GM10847 (cell line): Measurements from ENCODE around the gene HIRA.

Experiments used
- POLR2A ChIP-seq: IDR thresholded peaks from 2 replicates; pipeline ENCODE4 v1.6.1; 2011; ENCODE audit not compliant: insufficient read length; ENCODE audit errors: extremely low read depth

HIRA gene

DNA sequence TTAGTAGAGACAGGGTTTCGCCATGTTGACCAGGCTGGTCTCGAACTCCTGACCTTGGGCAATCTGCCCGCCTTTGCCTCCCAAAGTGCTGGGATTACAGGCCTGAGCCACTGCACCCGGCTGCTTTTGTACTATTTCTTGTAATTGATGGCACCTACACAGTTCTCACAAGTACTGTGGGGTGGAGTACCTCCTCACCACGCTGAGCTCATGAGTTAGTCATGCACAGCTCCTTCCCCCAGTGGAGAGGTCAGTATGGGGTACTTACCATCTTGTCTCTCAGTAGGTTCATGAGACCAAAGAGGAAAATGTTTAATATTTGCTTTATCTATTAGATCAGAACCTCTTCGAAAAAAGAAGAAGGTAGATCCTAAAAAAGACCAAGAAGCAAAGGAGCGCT, 2.9 kb upstream of the HIRA start:
- no peak for TF ChIP-seq POLR2A

DNA sequence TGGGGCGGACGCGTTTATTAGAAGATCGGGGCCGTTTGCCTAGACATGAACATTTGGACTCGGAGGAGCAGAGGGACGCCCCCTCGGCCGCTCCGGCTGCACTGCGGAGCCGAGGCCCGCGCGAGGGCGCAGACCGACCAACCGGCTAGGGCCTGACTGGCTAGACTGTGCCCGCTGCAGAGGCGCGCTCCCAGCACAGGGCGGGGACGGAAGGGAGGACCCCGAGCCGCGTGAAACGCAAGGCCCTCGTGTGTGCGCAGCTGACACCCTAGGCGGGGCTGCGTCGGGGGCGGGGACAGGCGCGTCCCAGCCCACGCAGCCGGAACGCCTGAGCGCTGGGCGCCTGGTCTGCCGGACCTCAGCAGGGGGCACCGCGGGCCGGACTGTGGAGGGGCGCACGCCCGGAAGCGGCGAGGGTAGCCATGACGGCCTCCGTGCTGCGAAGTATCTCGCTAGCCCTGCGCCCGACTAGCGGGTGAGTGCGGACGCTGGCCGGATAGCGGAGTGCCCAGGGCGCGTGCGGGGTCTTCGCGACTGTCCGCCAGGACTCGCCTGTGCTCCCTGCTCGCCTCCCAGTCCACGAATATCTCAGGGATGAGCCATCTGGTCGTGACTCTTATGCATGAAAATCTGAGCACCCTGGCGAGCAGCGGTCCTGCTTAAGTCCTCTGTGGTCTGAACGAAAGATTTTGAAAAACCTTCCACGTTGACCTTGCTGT, 759 bp upstream of the HIRA start, which contains the start of gene MRPL40:
TSS of gene MRPL40 (plus strand) at position 413 of the 719 bp plus-strand sequence. CDS start at position 423, 10 bp downstream.
- peak; percentile 95 for TF ChIP-seq POLR2A

DNA sequence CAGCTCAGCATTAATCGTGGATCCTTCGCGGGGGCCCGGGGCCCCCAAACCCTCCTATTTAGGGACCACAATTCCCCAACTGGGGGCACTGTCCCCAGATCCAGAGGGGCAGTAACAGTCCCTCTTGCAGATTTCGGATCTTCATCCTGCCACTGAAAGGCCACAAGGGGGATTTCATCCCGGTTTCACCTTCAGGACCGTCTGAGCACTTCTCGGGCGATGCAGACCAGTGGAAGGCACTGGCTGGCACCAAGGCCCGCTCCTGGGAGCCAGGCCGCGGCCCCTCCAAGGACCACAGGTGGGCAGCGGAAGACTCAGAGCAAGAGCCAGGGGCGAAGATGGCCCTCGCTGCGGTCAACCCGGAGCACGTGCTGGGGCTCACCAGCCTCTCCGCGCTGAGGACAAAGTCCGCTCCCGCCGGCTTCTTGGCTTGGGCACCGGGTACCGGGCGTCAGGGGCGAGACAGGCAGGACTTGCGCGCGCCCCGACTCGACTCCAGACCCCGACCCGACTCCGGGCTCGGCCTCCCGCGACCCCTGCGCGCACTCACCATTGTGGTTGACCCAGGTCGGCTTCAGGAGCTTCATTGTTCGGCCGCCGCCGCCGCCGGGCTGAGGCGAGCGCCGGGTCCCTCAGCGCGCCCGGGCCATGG, 517 bp downstream of the HIRA start:
- TF ChIP-seq POLR2A: no peak

DNA sequence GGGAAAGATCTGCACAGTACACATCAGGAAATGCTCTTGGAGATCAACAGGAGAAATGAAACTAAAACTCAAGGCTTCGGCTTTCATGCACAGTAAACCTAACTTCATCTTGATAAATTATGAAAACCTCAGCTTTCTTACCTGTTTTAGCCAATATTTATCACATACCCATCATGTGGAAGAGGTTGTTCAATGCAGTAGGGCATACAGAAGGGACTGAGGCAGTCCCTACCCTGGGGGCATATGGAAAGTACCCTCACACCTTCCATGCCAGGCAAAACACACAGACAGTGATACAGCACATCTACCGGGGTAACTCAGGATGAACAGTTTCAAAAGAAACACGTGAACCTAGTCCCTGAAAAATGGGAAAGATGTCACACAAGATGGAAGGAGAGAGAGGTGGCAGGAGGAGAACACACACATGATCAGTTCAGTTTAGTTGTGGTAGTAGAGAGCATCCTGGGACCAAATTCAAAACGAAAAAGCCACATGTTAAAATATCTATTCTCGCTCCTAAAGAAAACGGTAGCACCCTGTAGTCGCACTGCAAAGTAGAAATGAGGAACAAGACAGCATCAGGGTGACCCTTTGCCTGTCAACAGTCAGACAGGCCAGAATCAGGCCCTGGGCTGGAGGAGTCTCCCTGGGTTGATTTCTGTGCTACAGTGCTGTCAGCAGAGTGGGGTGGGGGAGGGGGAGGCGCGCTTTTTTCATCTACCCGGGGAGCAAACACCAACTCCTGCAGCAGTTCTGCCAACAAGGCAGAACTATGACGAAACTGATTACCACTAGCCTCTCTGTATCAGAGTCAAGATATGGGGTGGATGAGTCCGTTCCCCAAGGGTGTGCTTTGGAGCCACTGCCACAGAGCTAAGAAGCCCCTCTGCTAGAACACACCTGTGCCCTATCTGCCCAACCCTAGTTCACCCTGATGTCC, 1.3 kb downstream of the HIRA start:
- no peak for TF ChIP-seq POLR2A

DNA sequence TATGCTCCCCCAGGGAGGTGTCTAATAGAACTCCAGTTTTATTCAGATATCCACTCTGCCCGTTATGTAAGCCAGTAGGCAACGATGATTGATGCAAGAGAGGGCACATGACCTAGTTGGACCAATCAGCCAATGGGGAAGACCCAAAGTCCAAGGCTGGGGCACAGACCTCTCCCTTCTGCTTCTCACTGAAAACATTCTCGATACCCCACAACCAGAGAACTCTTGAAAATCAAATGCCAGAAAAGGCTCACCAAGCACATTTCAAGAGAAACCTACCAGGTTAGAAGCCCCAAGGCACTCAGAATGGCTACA, 7.4 kb downstream of the HIRA start:
- TF ChIP-seq POLR2A: no peak

DNA sequence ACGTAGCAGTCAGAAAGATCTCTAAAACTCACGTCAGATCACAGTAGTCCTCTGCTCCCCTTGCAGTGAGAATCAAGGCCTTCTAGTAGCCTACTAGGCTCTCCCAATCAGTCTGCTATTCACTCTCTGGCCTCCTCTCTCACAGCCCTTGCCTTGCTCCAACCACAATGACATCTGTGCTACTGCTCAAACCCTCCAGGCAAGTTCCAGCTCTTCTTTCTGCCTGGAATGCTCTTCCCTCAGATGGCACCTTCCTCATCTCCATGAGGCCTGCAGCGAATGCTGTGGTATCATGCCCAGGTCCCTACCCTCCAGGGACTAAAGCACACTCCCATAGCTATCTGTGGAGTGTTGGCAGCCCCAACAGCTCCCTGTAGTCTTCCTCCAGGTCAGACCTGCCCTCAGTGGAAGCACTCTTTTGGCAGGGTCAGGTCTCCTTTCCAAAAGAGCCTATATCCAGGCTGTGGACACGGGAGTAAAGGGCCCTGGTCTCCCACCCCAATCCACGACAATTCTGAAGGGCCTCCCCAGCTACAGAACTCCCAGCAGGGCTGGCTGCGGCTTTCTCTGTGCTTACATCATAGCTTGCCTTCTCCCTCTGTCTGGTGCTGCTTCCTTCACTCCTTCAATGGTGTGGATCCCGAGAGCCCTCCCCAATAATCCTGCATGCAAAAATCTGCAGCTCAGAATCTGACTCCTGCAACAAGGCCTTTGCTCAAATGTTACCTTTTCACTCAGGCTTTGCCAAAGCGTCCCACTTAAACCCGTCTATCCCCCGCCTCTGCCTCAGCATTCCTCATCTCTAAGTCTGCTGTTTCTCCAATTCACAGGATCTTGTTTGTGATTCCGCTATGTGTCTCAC, 8.9 kb downstream of the HIRA start:
- no peak for TF ChIP-seq POLR2A

DNA sequence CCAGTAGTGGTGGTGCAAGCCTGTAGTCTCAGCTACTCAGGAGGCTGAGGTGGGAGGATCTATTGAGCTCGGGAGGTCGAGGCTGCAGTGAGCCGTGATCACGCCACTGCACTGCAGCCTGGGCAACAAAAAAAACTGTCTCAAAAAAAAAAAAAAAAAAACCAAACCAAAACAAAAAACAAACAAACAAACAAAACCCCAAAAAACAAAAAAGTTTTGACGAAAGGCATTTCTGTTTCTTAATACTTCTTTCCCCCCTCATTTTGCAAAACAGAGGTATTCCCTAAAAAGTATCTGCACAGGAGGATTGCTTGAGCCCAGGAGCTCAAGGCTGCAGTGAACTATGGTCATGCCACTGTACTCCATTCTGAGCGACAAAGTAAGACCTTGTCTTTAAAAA, 11.2 kb downstream of the HIRA start:
- no peak for TF ChIP-seq POLR2A

DNA sequence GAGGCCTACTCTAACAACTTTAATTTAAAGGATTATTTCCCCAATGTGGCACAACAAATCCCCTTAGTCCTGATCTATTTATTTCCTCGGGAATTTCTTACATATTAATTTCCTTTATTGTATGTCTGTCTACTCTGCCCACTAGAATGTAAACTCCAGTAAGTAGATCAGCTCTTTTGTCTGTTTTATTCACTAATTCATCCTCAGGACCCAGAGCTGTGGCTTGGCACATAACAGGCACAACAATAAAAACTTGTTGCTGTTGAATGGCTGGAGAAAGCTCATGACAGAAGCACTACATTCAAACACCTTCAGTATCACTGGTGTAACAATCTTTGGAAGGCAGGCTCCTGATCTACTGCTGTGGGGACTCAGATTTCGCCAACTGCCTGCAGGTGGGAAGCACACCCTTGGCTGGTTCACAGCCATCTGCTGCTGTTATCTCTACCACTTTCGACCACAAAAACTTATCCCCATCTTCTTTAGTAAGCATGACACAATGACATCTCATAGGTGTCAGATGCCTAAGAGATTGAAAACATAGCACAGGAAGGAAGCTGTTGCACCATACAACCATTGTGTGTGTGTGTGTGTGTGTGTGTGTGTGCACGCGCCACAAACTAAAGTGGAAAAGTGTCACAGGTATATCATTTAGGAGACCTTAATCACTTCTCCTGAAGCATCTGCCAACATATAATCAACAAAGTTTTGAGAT, 11.9 kb downstream of the HIRA start:
- TF ChIP-seq POLR2A: no peak

DNA sequence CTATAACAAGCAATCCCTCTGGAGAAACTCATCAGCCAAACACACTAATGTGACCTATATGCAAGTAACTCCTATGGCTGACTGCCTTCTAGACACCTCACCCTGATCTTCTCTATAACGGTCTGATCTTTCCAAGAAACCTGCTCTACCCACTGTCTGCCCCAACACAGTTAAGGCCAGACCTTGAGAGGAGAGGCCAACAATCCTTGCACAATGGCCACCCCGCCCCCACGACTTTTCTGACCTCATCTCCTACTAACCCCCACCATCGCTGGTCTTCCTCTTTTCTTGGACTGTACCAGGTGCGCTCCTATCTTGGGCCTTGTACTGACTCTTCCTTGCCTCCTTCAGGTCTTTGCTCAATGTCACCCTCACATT, 12.5 kb downstream of the HIRA start:
- no peak for TF ChIP-seq POLR2A

DNA sequence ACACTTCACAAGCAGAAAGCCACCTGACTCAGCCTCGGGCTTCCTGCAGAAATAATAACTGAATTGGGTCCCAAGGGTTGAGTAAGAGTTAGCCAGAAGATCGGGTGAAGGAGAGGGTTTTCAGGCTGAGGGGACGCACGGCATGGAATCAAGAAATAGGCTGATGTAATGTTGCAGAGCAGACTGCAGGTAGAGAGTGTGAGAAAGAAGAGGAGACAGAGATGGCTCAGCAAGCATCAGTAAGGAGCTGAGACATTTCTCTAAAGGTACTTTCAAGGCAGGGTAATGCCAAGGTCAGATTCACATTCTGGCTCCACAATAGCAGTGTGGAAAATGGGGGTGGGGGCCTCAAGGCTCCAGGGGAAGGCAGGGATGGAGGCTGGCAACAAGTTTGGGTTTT, 18.6 kb downstream of the HIRA start:
- no peak for TF ChIP-seq POLR2A

DNA sequence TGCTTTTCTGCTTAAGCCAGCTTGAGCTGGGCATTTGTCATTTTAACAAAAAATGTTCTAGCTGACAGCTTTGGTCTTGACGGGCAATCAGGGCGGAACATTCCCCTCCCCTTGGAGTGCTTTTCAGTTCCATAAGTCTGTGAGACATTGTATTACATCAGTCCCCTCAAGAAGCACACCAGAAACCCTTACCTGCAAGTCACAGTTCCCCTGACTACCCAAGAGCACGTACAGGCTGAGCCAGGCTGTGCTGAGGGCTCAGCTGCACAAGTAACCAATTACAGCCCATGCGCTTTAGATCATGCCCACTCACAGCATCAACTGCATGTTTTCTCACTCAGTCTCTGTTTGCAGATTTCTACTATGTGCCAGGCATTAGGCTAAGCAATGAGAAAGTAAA, 19.1 kb downstream of the HIRA start:
- no peak for TF ChIP-seq POLR2A

DNA sequence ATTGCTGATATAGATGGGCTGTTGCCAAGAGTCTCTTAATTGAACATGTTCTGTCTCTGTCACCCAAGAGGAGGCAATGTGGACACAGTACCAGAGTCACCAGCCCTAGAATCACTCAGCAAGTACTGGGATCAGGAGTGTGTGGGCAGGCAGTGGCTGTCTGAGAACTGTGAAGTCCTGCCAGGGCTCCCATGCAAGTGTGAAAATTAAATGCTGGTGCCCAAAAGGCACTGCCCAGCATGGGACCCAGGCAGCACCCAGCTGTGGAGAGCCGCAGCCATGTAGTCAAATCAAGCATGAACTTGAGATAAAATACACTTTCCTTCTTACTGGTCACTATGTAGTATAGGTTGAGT, 19.9 kb downstream of the HIRA start:
- no peak for TF ChIP-seq POLR2A

DNA sequence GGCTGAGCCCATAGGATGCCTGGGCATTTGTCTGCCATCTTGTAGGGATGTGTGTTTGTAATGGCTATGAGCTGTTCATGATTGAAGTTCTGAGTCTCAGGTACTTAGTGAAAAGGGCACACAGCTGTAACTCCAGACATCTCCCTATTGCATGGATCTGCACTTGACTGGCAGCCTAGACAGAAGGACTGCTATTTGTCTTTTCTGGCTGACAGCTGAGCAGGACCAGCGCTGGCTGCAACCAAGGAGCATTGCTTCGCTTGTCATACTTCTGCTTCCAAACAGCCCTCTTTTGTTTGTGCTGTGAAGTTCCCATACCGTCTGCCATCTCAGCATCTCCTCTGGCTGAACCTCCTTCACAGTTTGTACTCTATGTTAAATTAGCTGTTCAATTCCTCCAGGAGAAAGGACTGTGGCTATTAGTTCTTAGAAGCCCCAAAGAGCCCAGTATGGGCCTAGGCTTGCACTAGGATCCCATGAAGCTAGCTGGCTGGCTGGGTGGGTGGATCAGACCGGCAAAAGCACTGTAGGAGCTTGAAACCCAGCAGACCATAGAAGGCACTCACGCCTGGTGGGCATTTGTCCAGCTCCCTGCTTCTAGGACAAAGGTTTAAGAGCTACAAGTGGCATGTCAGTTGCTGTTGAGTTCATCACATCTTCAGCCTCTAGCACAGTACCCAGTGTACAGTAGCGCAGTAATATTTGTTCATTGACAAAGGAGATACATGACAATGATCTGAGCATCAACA, 20.4 kb downstream of the HIRA start:
- no peak for TF ChIP-seq POLR2A

DNA sequence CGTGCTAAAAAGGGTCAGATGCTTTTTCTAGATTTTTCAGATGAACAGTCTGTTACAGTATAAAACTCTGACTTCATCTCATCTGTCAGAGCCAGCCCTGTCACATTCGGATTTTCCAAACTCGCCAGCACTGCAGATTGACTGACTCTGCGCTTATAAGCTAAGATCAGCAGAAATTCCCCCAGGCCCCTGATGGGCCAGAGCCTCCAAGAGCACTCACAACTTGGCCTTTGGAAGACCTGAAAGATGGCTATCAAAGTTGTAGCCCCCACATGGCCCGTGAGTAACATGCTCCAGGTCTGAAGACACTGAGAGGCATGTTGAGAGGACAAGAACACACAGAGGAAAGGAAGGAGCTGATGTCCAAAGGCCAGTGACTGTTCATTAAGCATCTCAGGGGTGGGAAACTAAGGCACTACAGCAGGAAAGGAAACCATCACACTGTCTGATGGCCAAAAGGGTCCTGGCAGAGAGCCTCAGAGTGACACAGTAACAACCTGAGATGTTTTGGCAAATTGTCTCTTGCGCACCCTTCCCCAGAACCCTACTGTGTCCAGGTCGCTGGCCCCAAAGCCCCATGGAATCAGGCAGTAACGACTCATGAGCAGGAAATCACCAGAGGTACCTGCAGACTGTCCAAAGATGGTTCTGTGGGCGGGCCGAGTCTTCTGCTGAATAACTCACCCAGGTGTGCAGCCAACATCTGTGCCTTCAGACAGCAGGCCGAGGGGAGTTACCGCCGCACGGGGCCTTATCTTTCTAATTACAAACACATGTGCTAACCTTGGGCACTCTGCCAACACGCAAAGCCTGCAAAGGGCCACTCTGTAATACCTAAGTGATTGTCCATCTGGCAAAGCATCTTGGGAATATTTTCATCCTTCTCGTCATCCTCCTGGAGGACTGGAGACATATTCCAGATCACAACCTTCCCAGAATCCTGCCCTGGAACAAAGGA, 23.6 kb downstream of the HIRA start:
- TF ChIP-seq POLR2A: no peak
